Tibial nerve (tissue), 3 donors: ENCODE measurements around the gene FLRT1.

Experiments used
- POLR2A ChIP-seq, 2 donors: fragments of 450-650 bp; IDR thresholded peaks; one replicate each; pipeline ENCODE4 v1.6.1; 2017; ENCODE audit warnings: antibody characterized with exemption in 2 of 2, mild to moderate bottlenecking in 2 of 2, moderate library complexity in 2 of 2
- TF ChIP-seq, protein P1 (sequence below), 5 experiments: fragments of 200-600 bp in 3 of 5; fragments of 450-650 bp in 2 of 5; sonication (generic) in 3 of 5; IDR thresholded peaks; one replicate each; pipeline ENCODE4 v1.5.1; 2016 to 2019; ENCODE audit warnings: antibody characterized with exemption in 5 of 5, mild to moderate bottlenecking in 3 of 5, moderate library complexity in 2 of 5

DNA sequence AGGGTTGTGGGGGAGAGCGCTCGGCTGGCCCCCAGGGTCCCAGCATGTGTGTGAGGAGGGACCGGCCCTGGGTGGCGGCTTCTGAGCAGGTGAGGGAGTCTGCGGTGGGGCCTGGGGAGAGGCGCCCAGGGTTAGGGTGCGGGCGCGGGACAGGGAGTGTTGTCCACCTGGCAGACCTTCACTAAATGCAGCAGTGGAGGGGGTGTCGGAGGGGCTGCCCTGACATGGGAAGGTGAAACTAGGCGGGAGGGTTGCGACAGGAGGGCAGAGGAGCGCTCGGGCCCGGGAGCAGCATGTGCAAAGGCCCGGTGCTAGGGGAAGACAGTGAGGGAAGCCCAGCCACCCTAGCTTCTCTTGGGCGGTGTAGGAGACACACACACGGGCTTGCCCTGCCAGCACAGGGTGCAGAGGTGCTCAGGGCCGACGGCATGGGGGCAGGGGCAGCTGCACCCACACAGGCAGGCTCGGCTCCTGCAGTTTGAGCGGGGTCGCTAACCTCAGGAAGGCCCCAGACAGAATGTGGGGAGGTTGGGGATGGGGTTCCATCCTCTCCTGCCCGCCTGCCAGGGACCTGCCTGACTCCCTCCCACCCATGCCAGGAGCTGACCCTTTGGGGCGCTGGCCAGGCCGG is 27.3 kb upstream of the FLRT1 start:
- TF ChIP-seq, protein P1, sequence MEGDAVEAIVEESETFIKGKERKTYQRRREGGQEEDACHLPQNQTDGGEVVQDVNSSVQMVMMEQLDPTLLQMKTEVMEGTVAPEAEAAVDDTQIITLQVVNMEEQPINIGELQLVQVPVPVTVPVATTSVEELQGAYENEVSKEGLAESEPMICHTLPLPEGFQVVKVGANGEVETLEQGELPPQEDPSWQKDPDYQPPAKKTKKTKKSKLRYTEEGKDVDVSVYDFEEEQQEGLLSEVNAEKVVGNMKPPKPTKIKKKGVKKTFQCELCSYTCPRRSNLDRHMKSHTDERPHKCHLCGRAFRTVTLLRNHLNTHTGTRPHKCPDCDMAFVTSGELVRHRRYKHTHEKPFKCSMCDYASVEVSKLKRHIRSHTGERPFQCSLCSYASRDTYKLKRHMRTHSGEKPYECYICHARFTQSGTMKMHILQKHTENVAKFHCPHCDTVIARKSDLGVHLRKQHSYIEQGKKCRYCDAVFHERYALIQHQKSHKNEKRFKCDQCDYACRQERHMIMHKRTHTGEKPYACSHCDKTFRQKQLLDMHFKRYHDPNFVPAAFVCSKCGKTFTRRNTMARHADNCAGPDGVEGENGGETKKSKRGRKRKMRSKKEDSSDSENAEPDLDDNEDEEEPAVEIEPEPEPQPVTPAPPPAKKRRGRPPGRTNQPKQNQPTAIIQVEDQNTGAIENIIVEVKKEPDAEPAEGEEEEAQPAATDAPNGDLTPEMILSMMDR (IDR thresholded peaks at IDR 0.05): no peak
- TF ChIP-seq POLR2A (IDR thresholded peaks at IDR 0.05): no peak
